GM19467 (cell line): ENCODE measurements around the gene C2orf92.
"Not testable (repeated sequence)": the region's sequence is repeated elsewhere in the genome, so short reads cannot be mapped to it uniquely, and the experiment has no call there.

Experiments
- ATAC-seq: cut with Tn5 transposase; IDR thresholded peaks from one replicate; pipeline ENCODE4 v1.9.1; 2021; ENCODE audit warnings: mild to moderate bottlenecking, moderate library complexity; ENCODE audit not compliant: unreplicated experiment

Gene C2orf92

GRCh38 chr2:97669448-97669847, at the start of gene C2orf92:
TSS of gene C2orf92 (plus strand) at chr2:97669713. CDS start at chr2:97669789, 76 bp downstream.
- ATAC-seq = no peak

GRCh38 chr2:97620492-97620891, 49.0 kb upstream of the C2orf92 start:
- not testable (repeated sequence) for ATAC-seq

GRCh38 chr2:97622976-97623375, 46.5 kb upstream of the C2orf92 start:
- not testable (repeated sequence) for ATAC-seq

- ATAC-seq = not testable (repeated sequence)
Measured at GRCh38 chr2:97625354-97626048, 44.0 kb upstream of the C2orf92 start.

- ATAC-seq = not testable (repeated sequence)
Measured at GRCh38 chr2:97626049-97626430, 43.5 kb upstream of the C2orf92 start.

GRCh38 chr2:97644023-97644717, 25.3 kb upstream of the C2orf92 start:
- no peak for ATAC-seq

GRCh38 chr2:97645112-97645694, 24.3 kb upstream of the C2orf92 start:
- ATAC-seq = peak; percentile 24

- peak; percentile 93 for ATAC-seq
Measured at GRCh38 chr2:97645695-97646629, 23.6 kb upstream of the C2orf92 start, which contains the start of gene COX5B. TSS of gene COX5B (plus strand) at chr2:97646062. CDS start at chr2:97646087, 25 bp downstream.

- ATAC-seq = no peak
Measured at GRCh38 chr2:97646977-97647376, 22.5 kb upstream of the C2orf92 start.

GRCh38 chr2:97651114-97651513, 18.4 kb upstream of the C2orf92 start:
- no peak for ATAC-seq

- no peak for ATAC-seq
Measured at GRCh38 chr2:97653473-97653872, 16.0 kb upstream of the C2orf92 start.

GRCh38 chr2:97653874-97654273, 15.6 kb upstream of the C2orf92 start:
- no peak for ATAC-seq

GRCh38 chr2:97654309-97654708, 15.2 kb upstream of the C2orf92 start:
- ATAC-seq = no peak

GRCh38 chr2:97654791-97655190, 14.7 kb upstream of the C2orf92 start:
- ATAC-seq = no peak

- ATAC-seq = no peak
Measured at GRCh38 chr2:97656129-97656755, 13.3 kb upstream of the C2orf92 start.

GRCh38 chr2:97656905-97657587, 12.5 kb upstream of the C2orf92 start:
- ATAC-seq = no peak

- ATAC-seq = no peak
Measured at GRCh38 chr2:97657986-97658690, 11.4 kb upstream of the C2orf92 start.

GRCh38 chr2:97658691-97659157, 10.8 kb upstream of the C2orf92 start:
- ATAC-seq = no peak
